Endothelial cell (in vitro differentiated cells): ENCODE measurements around the gene CRB2. TPM values are rescaled to one million over a fixed set of nuclear protein-coding genes. Genes with fewer than 3 reads are reported as not detected.
A peak's percentile ranks its signal among the peaks of the same experiment; 100 is the strongest.

Experiments
- DNase-seq: peaks from one replicate; pipeline ENCODE4 v3.0.0; 2021; ENCODE audit warnings: low spot score
- H3K27ac Mint-ChIP-seq: one replicate; pipeline ENCODE4 v1.8.0; 2021; ENCODE audit warnings: mixed read lengths, inconsistent platforms; ENCODE audit not compliant: unreplicated experiment
- H3K27me3 Mint-ChIP-seq: one replicate; pipeline ENCODE4 v1.8.0; 2021; ENCODE audit warnings: mild to moderate bottlenecking, moderate library complexity, mixed read lengths, inconsistent platforms; ENCODE audit not compliant: unreplicated experiment
- H3K36me3 Mint-ChIP-seq: one replicate; pipeline ENCODE4 v1.8.0; 2021; ENCODE audit warnings: mild to moderate bottlenecking, low read depth, mixed read lengths, inconsistent platforms; ENCODE audit not compliant: unreplicated experiment
- H3K4me1 Mint-ChIP-seq: one replicate; pipeline ENCODE4 v1.8.0; 2021; ENCODE audit warnings: mild to moderate bottlenecking, mixed read lengths, inconsistent platforms; ENCODE audit not compliant: unreplicated experiment
- H3K4me3 Mint-ChIP-seq: one replicate; pipeline ENCODE4 v1.8.0; 2021; ENCODE audit warnings: mild to moderate bottlenecking, mixed read lengths, inconsistent platforms; ENCODE audit not compliant: unreplicated experiment
- H3K9me3 Mint-ChIP-seq: one replicate; pipeline ENCODE4 v1.8.0; 2021; ENCODE audit warnings: mixed read lengths, inconsistent platforms; ENCODE audit not compliant: unreplicated experiment
- CTCF ChIP-seq: fragments of 200-600 bp; sonication (generic); IDR thresholded peaks from one replicate; pipeline ENCODE4 v1.5.0; 2021; ENCODE audit warnings: antibody characterized with exemption; ENCODE audit not compliant: unreplicated experiment
- total RNA-seq: library from RNA; stranded (reverse); fragmentation: NEBNext Ultra II Directional; extraction: Animal tissue kit (Norgen Biotek cat#: 25700); gene quantifications from one replicate; pipeline ENCODE4 v1.2.1, GENCODE V29; 2021; ENCODE audit not compliant: unreplicated experiment

CRB2 gene
- total RNA-seq, 1 donor from 2014 or later, result 0.18 TPM

- H3K4me3 Mint-ChIP-seq, result no peak overlapping the region
- H3K27me3 Mint-ChIP-seq, result peaks cover 4% of the 10 kb centered on the region
- DNase-seq, result no peak
- TF ChIP-seq CTCF, result no peak
- no peaks in the 10 kb centered on the region for H3K9me3 Mint-ChIP-seq
- no peaks in the 10 kb centered on the region for H3K36me3 Mint-ChIP-seq
- H3K27ac Mint-ChIP-seq, result no peak overlapping the region
- peaks cover 6% of the 10 kb centered on the region for H3K4me1 Mint-ChIP-seq
These were observed 7.5 kb upstream of the CRB2 start for GRCh38 chr9:123348317-123348992.

- no peak overlapping the region for H3K4me3 Mint-ChIP-seq
- peaks cover 6% of the 10 kb centered on the region for H3K4me1 Mint-ChIP-seq
- no peak overlapping the region for H3K27ac Mint-ChIP-seq
- no peaks in the 10 kb centered on the region for H3K9me3 Mint-ChIP-seq
- H3K27me3 Mint-ChIP-seq, result peaks cover 7% of the 10 kb centered on the region
- TF ChIP-seq CTCF, result no peak
- no peaks in the 10 kb centered on the region for H3K36me3 Mint-ChIP-seq
- DNase-seq, result no peak
These were observed 7.0 kb upstream of the CRB2 start for GRCh38 chr9:123349033-123349432.

- H3K27me3 Mint-ChIP-seq, result peaks cover 8% of the 10 kb centered on the region
- peak; percentile 84 for TF ChIP-seq CTCF
- DNase-seq, result peak; percentile 78
- H3K36me3 Mint-ChIP-seq, result no peaks in the 10 kb centered on the region
- no peaks in the 10 kb centered on the region for H3K9me3 Mint-ChIP-seq
- no peak overlapping the region for H3K27ac Mint-ChIP-seq
- H3K4me1 Mint-ChIP-seq, result peaks cover 6% of the 10 kb centered on the region
- H3K4me3 Mint-ChIP-seq, result no peak overlapping the region
These were observed 6.1 kb upstream of the CRB2 start for GRCh38 chr9:123349691-123350480.

- H3K4me1 Mint-ChIP-seq, result peaks cover under 1% of the 10 kb centered on the region
- H3K9me3 Mint-ChIP-seq, result no peaks in the 10 kb centered on the region
- H3K36me3 Mint-ChIP-seq, result no peaks in the 10 kb centered on the region
- DNase-seq, result no peak
- H3K4me3 Mint-ChIP-seq, result no peak overlapping the region
- TF ChIP-seq CTCF, result no peak
- H3K27me3 Mint-ChIP-seq, result peaks cover 8% of the 10 kb centered on the region
- no peak overlapping the region for H3K27ac Mint-ChIP-seq
These were observed 5.2 kb upstream of the CRB2 start for GRCh38 chr9:123350590-123351310.
